Mucosa of gallbladder (tissue), 1 donor: ENCODE results near the gene ROS1. TPM values are rescaled to one million over a fixed set of nuclear protein-coding genes. Genes with fewer than 3 reads are reported as not detected.

Experiments used
- DNase-seq: peaks from one replicate; pipeline ENCODE4 v3.0.0-alpha.2; 2020; ENCODE audit warnings: low spot score
- total RNA-seq: library from RNA; stranded (reverse); gene quantifications from one replicate; pipeline ENCODE4 v1.2.1, GENCODE V29; 2021
- donor health status: DM: no; HTN: no; CAD: no.

The ROS1 gene
- total RNA-seq, 1 donor from 2014 or later: 0.12 TPM

DNA sequence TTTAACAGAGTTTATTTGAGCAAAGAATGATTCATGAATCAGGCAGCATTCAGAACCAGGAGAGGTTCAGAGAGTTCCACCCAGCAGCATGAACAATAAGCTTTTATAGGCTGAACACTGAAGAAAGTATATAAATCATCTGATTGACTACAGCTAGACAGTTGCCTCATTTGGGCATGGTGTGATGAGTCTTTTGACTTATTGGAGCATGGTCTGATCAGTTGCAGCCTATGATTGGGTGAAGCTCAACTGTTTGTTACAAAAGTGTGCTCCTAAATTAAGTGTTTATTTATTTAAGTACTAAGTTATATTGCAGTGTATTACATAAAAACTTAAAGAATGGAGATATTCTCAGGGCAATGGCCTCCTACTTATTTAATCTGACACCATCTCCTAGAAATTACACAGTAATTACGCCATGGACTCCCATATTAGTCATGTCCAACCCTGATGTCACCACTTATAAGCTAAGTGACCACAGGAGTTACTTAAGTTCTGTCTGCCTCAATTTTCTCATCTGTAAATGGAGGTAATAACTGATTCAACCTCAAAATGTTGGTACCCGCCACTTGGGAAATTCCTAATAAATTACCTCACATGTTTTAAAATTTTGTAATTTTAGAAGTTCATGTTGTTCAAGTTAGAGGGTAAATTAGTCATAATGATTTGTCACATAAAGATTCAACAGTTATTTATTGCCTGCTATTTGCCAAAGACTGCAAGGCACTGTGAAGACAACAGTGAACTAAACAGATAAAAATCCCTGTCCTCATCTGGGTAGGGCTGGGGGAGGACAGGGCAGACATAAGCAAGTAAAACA lies 15.2 kb upstream of the ROS1 start:
- DNase-seq: no peak

DNA sequence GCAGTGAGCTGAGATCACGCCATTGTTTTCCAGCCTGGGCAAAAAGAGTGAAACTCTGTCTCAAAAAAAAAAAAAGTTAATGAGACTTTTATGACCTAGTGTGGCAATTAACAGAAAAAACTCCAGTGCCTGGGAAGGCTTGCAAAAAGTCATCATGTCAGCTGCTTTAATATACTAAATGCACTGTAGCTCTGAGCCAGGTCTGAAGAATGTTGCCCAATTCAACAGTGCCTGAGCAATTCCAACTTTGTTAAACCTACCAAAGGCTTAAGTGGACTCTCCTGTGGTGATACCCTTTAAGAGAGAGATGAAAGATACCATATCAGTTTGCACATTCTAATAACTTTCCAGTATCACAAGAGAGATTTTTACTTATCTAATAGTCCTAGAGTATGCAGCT lies 6.5 kb upstream of the ROS1 start:
- no peak for DNase-seq

DNA sequence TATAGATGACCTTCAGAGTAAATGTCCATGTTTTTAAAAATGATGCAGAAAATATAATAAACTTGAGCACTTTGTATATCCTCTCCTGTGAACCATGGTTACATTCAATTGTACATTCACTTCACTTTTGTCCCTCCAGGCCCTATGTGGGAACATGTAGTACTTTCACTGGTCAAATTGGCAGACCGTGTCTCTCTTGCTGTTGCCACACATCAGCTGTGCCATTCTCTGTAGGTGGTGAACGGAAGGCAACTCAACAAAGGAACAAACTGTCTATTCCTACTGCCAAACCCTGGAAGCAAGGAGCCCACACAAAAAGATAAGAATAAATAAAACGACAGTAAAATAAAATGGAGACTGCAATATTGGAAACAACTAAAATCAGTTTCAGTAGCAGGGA lies 2.0 kb downstream of the ROS1 start:
- no peak for DNase-seq

DNA sequence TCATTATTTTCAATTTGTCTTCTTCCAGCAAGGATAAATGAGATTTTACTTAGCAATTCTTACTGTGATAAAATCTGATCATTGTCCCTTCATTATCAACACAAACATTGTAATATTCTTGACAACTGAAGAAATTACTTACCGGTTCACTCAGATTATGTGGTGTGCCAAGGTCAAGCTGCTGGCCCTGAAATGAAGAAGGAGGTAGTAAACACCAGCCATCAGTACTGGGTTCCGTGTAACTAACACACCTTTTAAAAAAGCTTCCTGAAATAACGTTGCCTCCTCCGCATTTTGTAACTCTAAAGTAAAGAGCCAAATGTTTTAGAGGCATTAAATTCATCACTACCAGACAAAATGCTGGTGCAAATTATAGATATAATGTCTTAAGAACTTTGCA lies 7.4 kb downstream of the ROS1 start:
- DNase-seq: no peak

DNA sequence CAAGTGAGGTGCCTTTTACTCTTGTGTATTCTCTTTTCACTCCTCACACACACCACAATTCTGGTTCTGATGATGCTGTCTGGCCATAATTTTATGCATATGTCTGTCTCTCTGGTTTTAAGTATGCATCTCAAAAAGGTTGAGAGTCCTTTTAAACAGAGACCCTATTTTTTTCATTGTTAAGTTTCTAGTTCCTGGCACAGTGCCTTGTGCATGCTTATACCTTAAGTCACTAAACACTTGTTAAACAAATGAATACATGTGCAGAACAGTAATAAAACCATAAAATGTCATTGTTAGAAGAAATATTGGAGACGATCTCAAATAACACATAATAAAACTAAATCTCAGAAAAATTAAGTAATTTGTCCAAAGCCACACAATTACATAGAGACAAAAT lies 7.9 kb downstream of the ROS1 start:
- DNase-seq: no peak

DNA sequence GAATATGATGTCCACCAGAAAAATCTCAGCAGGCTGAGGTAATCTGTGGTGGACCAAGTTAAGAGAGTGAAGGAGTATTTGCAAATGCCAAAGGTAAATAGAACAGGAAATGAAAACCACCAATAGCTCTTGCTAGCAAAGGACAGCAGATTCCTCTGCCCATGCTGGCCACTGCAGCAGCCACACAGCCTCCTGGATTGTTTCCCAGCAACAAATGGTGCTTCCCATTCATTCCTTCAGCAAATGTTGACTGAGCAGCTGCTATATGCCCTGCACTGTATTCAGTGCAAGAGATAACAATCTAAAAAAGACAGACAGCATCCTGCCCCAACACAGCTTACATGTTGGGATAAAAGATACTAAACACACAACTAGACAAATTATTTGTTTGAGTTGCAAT lies 11.0 kb downstream of the ROS1 start:
- no peak for DNase-seq

DNA sequence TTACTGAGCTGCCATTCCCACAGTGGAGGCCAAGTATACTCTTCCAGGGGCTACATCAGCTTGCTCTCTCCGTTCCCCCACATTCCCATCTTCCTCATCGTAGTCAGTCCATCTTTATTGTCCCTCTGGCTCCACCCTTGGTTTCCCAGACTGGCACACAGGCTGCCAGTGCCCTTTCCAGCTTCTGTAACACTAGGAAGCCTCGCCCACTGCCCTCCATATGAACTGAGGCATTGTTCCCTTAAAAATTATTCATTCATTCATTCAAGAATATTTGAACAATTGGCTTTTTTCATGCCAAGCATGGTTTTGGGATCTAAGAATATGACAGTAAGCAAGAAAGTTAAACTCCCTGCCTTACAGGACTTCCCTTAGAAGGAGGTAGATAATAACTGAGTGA lies 14.3 kb downstream of the ROS1 start:
- DNase-seq: no peak

DNA sequence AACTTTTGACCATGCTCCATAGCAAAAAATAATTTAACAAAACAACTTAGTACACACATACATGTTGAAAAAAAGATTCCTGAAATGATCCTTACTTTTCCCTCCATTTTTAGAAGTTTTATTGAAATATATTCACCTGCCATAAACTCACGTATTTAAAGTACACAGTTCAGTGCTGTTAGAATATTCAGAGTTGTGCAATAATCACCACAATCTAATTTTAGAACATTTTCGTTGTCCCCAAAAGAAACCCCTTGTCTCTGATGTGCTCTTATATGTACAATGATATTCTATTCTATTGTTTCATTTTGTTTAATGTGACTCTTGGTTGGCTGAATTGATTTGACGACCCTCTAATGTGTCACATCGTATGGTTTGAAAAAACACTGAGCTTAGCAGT lies 15.9 kb downstream of the ROS1 start:
- no peak for DNase-seq

DNA sequence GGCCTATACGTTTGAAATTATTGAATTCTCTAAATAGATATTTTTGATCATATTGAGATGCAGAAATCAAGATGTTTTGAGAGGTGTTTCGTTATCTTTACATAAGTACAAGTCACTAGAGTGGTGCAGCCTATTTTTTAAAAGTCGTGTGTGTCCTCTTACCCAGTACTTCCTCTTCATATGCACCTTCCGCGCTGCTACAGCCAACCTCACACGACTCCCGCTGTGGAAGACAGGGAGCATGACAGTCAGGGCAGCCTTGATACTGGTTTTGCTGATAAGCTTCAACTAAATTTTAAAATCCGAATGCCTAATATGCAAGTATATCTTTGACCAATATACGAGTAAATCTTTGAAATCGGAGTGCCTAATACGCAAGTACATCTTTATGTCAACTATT lies 16.3 kb downstream of the ROS1 start:
- no peak for DNase-seq

DNA sequence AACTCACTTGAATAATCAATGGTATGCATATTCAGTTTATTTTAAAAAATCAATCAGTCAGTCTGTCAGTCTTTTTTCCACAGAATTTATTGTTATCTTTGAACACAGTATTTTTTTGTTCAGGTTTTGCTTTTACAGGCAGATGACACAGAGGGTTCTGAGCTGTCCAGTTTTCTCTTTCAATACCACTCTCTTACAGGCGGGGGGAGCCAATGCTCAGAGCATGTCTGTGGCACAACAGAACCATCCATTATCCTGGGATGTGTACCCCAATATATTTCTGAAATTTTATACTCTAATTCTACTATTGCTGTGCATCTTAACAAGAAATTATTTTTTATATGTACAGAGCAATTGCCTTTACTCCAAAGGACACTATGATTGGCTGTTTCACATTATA lies 21.2 kb downstream of the ROS1 start:
- no peak for DNase-seq

DNA sequence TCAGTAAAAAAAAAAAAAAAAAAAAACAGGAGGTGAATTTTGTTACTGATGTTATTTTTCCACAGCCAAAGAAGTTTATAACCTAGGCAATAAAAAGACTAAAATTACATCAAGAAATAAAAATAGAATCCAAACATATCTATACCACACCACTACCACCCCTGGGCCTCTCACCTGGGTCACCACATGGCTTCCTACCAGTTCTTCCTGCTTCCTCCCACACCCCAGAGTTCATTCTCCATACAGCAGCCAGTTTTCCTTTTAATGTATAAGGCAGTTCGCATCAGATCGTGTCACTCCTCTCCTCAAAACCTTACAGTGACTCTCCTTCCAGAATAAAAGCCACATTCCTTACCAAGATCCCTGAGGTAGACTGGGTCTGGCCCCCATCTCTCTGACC lies 23.9 kb downstream of the ROS1 start:
- DNase-seq: no peak

DNA sequence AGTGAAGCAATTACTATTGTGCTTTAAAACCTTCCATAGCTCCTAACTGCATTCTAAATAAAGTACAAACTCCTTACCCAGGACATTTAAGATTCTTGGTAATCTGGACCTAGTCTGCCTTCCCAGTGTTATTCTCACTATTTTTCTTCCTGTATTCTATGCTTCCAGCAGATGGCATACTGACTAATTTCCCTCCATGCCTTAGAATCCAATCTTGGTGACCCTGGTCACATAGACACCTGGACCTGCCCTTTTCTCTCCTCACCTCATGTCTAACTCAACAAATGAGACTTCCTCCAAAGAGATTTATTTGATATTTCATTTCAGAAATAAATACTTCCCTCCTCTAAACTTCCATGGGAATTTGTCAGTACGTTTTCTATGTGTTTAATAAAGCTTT lies 25.8 kb downstream of the ROS1 start:
- DNase-seq: no peak

DNA sequence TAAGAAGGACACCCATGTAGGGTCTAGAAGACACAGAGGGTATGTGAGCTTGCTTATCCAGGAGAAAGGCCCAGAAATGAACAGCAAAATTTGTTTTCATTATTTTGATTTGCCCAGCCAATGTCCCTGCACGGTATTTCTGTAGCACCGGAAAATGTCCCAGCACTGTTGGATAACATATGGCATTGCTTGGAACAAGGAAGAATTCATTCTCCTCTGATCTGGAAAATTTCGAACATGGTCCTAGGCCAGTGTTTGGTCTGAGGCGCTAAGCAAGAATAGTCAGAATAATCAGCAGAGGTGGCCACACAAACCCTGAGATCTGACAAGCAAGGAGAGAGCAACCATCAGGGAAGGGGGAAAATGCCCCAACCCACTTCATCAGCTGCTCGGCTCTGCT lies 26.6 kb downstream of the ROS1 start:
- DNase-seq: no peak

DNA sequence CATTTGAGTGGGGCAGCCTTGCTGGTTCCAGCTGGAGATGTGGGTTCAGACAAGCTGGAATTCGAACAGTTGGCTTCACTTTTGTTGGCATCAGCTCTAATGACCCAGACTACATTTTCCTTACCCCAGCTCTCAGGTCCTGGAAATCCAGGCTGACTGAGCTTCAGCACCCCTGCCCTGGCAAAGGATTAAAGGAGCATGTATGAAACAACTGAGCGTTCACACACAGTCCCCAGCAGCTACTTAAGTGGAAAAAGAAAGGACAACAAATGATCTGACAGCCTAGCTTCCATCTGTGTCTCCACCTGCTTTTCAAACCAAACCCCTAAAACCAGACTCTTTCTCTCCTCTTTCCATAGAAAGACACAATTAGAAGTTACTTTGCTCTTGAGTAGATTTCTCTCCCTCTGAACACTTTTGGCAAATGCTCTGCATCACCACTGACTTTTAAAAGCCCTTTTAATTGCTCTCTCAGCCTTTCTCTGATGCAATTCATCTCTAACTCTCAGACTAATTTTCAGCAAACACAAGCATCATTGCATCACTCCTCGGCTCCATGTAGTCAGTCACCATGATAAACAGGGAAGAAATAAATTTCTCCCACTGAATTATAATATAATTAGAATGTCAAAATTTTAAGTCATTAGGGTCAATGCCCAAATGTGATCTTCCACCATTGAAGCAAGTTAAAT lies 28.1 kb downstream of the ROS1 start:
- no peak for DNase-seq

DNA sequence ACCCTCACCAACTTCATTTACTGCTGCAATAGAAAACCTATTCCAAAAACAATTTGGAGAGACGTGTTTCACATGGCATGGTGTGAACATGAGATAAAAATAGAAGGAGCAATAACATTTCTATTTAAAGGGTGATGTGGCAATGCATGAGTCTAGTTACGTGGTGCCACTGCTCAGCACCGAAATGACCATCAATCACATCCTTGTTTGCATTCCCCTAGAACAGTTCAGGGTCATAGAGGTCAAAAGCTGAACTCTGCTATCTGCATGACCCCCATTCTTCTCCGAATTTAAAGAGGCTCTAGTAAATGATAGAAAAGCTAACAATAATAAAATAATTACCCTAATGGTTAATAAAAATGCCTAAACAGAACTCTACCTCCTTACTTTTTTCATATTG lies 29.5 kb downstream of the ROS1 start:
- no peak for DNase-seq

DNA sequence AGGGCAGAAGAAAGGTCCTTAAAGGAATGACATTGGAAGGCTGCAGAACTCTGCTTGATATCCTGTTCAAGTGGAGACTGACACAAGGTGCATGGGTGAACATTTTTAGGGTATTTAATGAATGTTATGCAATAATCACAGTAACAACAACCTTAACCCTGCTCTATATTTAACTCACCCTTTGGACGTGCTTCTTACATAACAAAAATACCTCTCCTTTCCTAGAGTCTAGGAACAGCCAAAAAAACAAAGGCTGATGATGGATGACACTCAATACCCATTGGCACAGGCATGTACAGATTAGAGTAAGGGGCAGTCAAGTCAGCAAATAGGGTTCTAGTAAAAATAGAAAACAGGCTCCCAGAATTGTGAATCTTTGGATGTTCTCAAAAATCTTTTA lies 30.6 kb downstream of the ROS1 start:
- DNase-seq: no peak

DNA sequence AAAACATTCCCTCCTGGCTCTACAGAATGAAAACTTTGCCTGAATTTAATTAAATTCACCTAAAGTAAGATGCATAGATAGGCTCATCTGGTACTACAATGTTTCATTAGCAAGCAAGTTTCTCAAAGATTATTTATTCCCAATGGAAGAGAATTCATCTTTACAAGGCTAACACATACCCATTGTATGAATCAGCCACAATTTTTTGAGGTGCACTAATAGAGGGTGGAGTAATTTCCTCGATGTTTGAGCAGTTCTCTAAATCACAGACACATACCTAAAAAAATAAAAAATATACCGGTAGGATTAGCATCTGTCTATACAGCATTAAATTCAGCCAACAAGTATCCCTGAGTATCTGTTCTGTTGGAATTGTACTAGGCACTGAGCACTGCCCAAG lies 32.7 kb downstream of the ROS1 start:
- no peak for DNase-seq

DNA sequence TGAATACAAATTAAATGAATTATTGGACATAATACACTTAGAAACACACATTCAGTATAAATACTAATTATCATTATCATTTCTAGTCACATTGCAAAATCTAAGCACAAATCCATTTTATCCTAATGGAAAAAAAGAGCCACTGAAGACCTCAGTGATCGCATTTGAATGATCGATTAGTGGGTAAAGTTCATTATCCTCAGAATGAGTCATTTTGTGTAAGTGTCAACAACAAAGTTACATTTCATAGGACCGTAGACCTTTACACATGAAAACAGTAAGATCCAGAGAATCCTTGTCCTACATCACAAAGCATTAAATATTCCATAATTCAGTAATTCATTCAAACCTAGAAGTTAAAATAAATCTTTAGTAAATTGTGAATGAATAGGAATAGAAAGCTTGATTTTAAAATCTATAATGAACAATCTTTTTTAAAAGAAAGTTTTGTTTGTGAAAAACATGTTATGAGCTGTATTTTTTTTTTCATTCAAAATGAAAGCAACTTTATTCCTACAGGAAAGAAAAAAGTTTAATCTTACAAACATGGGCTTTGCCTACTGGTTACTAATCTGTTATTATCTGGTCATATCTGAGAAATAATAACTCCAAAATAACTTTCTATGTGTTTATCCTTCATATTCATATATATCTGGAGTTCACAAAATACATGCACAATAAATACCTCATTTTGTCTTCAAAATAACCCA lies 33.7 kb downstream of the ROS1 start:
- DNase-seq: no peak

DNA sequence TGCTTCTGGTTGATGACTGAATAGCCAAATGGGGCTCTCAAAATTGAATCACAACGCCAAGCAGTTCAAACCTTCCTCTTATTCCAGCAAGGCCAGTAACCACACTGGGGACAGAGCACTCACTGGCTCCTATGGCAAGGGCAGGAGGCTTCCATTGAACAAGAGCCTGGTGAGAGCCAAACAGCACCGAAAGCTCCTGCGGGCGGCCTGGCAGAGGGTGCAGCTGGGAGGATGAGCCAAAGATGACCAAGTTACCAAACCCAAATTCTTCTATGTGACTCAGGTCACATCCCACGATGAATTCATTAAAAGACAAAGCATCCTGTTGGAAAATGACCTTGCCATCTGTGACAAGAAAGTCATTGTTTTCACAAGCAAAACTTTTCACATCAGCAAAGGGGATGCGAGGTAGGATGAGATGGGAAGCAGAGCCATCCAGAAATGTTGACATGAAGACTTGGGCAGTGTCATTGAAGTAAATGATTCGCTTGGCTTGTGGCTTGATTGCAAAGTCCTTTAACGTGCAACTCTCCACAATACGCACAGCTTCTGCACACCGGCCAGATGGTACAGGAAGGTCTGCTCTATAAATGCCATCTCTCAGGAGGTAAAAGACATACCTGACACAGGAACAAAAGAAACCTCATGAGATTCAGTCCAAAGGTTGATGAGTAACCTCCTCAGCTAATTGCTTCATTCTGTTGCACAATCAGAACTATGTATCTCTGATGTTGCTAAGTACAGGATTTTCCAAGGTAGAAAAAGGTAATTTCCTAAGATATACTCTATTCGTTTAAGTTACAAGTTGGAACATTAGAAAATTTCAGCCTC lies 36.3 kb downstream of the ROS1 start:
- peak; percentile 73 for DNase-seq

DNA sequence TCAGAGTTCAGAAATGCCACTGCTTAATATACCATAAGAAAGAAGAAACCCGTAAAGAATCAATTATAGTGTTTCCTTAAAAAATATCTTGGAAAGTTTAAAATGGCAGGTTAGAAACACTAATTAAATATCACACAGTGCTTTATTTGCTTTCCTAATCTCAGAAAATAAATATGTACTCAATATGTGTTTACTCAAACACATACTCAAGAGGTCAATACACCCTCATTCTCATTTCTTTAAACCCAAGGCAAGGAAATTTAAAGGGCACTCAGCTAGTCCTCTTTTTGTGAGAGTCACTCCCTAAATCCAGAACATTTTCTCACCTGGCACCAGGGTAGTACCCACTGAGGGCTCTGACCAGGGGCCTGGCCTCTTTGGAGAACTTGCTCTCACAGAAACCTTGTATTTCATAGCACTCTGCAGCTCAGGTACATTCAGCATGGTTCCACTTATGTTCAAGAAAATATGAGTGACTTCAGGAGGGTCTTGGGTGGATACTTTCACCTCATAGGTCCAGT lies 38.2 kb downstream of the ROS1 start:
- no peak for DNase-seq

DNA sequence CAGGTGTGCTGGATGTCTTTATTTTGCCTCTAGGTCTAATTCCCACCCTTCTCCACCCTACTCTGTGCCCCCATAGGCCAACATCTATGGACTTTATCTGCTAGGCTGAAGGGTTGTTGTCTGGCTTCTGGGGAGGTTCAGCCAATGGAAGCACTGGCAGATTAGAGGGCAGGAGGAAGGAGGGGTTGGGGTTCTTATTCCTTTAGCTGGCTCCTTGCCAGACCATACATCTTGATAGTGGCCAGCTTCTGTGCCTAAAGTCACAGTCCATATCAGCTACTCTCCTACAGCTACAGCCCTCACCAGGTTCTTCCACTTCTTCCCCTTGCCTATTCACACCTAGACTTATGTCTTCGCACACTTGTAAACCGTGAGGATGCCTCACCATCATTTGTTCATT lies 41.1 kb downstream of the ROS1 start:
- no peak for DNase-seq

DNA sequence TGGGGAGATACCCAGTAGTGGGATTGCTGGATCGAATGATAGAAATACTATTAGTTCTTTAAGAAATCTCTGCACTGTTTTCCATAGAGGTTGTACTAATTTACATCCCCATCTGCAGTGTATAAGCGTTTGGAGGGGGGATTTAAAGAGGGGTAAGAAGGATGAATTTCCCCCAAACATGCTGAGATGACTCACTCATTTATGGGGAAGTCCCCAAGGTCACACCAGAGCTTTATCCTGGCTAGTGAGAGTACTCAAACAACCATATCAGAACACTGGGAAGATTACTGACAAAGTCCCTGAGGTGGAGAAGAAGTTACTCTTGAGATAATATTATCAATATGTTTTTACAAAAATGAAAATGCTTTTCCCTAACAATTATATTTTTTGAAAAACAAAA lies 44.0 kb downstream of the ROS1 start:
- DNase-seq: no peak
